ENCODE results near the gene GSTM5.
"Not testable (repeated sequence)": the region's sequence is repeated elsewhere in the genome, so short reads cannot be mapped to it uniquely, and the experiment has no call there.

Gene GSTM5

DNA sequence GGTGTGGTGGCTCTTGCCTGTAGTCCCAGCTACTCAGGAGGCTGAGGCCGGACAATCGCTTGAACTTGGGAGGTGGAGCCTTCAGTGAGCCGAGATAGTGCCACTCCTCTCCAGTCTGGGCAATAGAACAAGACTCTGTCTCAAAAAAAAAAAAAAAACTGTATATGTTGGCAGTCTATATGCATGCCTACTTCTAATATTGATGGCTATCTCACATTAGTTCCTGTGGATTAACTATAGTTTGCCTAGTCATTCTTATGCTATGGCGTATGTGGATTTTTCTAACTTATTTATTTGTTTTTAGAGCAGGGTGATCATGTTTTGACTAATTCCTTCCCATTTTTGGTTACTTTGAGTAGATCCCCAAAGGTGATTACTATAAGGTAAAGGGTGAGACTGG, 15.0 kb upstream of the GSTM5 start:
- Histone ChIP-seq H3K27ac (no peak overlapping the region), H3K4me3 (no peak overlapping the region), H3K36me3 (peaks cover 36% of the 10 kb centered on the region), H3K9ac (no peak overlapping the region), H3K27me3 (no peaks in the 10 kb centered on the region), H4K20me1 (no peaks in the 10 kb centered on the region), H3K9me3 (no peaks in the 10 kb centered on the region), H3K4me2 (no peak overlapping the region), H3K4me1 (no peaks in the 10 kb centered on the region)
- no peak for TF ChIP-seq Cebpa-rat (IDR thresholded peaks at IDR 0.05)

DNA sequence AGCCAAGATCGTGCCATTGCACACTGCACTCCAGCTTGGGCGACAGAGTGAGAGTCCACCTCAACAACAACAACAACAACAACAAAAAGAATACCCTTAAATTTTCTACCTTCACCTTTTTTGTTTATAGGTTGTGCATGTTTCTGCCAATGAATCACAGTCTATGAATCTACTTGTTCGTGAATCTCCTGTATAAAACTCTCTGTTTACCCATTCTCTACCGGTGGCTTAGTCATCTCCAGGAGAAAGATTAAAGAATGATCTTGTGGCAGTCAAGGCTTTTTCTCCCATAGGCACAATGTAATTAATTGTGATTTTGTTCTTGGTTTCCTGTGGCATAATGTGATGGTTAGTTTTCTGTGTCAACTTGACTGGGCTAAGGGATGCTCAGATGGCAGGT, 14.2 kb upstream of the GSTM5 start:
- H3K4me1 ChIP-seq, H3K9me3 ChIP-seq, H3K27me3 ChIP-seq, H3K9ac ChIP-seq, H3K27ac ChIP-seq, H3K4me2 ChIP-seq, H3K4me3 ChIP-seq, H4K20me1 ChIP-seq: not testable (repeated sequence)
- peaks cover 28% of the 10 kb centered on the region for H3K36me3 ChIP-seq

DNA sequence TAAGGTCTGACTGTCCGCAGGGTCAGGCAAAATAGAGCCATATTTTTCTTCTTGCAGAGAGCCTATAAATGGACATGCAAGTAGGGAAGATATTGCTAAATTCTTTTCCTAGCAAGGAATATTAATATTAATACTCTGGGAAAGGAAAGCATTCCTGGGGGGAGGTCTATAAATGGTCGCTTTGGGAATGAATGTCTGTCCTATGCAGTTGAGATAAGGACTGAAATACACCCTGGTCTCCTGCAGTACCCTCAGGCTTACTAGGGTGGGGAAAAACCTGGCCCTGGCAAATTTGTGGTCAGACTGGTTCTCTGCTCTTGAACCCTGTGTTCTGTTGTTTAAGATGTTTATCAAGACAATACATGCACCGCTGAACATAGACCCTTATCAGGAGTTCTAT, 9.1 kb upstream of the GSTM5 start:
- not testable (repeated sequence) for H3K36me3 ChIP-seq, H3K4me2 ChIP-seq, H3K27ac ChIP-seq, H4K20me1 ChIP-seq, H3K9ac ChIP-seq, H3K4me3 ChIP-seq, H3K27me3 ChIP-seq, H3K4me1 ChIP-seq
- H3K9me3 ChIP-seq, result peaks cover 28% of the 10 kb centered on the region

DNA sequence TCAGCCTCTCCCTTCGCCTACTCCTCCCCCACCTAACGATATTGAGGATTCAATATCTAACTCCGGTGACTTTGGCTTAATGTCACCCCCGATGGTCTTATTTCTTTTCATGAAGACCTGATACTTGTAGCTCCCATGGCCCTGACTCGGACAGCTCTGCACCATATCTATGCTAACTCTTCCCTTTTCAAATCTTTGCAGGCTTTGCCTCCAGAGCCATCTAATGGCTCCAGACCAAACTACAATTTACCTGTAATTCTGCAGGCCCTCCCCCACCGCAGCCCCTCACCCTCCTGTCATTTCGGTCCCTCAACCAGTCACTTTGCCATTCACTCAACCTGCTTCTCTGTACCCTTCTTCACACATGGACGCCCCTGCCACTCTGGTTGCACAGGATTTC, 7.9 kb upstream of the GSTM5 start:
- TF ChIP-seq Cebpa-rat (IDR thresholded peaks at IDR 0.05), result no peak
- Histone ChIP-seq H3K36me3 (no peaks in the 10 kb centered on the region; the same call in 1 of the 2 replicates), H3K27ac (no peak overlapping the region), H3K4me1 (no peaks in the 10 kb centered on the region), H4K20me1 (no peaks in the 10 kb centered on the region), H3K9me3 (peaks cover 41% of the 10 kb centered on the region), H3K4me2 (no peak overlapping the region), H3K27me3 (no peaks in the 10 kb centered on the region), H3K9ac (no peak overlapping the region), H3K4me3 (no peak overlapping the region)

DNA sequence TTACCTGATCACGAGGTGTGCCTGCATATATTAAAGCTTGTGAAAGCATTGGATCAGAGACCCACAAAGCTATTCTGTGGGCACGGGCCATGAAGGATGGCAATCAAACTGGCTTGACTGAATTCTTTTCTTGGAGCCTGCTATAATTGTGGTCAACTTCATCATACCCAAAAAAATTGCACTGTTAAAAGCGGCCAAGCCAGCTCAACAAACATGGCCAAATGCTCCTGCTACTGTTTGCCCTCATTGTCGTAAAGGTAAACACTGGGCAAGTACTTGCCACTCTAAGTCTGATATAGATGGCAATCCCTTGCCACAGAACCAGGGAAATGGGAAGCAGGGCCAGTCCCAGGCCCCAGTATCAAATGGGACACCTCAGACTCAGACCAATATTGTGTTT, 6.6 kb upstream of the GSTM5 start:
- Histone ChIP-seq H3K36me3 (no peaks in the 10 kb centered on the region; the same call in 1 of the 2 replicates), H3K27me3 (no peaks in the 10 kb centered on the region), H3K4me2 (no peak overlapping the region), H3K4me1 (no peaks in the 10 kb centered on the region), H3K9me3 (peaks cover 52% of the 10 kb centered on the region), H4K20me1 (no peaks in the 10 kb centered on the region), H3K4me3 (no peak overlapping the region), H3K27ac (no peak overlapping the region), H3K9ac (no peak overlapping the region)
- no peak for TF ChIP-seq Cebpa-rat (IDR thresholded peaks at IDR 0.05)

DNA sequence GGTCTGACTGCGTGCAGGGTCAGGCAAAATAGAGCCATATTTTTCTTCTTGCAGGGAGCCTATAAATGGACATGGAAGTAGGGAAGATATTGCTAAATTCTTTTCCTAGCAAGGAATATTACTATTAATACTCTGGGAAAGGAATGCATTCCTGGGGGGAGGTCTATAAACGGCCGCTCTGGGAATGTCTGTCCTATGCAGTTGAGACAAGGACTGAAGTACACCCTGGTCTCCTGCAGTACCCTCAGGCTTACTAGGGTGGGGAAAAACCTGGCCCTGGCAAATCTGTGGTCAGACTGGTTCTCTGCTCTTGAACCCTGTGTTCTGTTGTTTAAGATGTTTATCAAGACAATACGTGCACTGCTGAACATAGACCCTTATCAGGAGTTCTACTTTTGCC, 3.1 kb upstream of the GSTM5 start:
- H3K9ac ChIP-seq, H3K36me3 ChIP-seq, H3K27ac ChIP-seq, H3K4me3 ChIP-seq, H4K20me1 ChIP-seq, H3K4me1 ChIP-seq, H3K4me2 ChIP-seq: not testable (repeated sequence)
- H3K9me3 ChIP-seq, result peaks cover 52% of the 10 kb centered on the region
- peaks cover 11% of the 10 kb centered on the region for H3K27me3 ChIP-seq

DNA sequence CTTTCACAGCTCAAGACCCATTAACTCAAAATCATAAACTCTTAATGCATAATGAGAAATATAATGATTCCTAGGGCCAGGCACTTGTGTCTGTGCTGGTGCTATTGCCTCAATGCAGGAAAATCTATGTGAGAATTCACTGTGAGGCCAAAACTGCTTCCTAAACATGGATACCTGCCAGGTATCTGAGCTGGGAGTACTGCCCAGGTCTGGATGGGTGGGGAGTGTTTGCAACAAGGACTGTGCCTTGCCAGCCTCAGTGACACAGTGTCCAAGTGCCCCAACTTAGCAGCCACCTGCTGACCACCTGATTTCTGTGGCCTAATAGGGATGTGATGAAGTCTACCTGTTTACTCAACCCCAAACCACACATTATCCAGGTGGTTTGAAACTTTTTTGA, 2.2 kb upstream of the GSTM5 start:
- H3K36me3 ChIP-seq, H4K20me1 ChIP-seq, H3K27ac ChIP-seq, H3K9ac ChIP-seq, H3K4me2 ChIP-seq, H3K4me3 ChIP-seq, H3K4me1 ChIP-seq: not testable (repeated sequence)
- Histone ChIP-seq H3K9me3 (peaks cover 46% of the 10 kb centered on the region), H3K27me3 (peaks cover 11% of the 10 kb centered on the region)

DNA sequence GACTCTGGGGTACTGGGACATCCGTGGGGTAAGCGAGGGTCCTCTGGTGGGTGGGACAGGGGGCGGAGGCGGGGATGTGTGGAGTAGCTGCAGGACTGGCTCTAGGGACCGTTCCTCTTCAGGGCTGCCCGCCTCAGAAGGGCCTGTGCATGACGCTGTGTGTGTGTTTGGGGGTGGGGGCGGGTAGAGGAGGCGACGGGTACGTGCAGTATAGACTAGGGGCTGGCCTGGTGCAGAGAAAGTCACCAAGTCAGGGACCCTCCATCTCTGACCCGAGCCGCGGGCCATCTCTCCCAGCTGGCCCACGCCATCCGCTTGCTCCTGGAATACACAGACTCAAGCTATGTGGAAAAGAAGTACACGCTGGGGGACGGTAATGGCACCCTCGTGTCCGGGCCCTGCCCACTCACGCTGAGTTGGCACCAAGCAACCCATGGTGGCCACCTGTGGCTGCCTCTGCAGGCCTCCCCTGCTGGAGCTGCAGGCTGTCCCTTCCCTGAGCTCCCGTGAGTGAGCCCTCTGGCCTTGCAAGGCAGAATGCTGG, 342 bp downstream of the GSTM5 start:
- H4K20me1 ChIP-seq, result no peaks in the 10 kb centered on the region
- TF ChIP-seq Cebpa-rat (IDR thresholded peaks at IDR 0.05), result no peak
- no peak overlapping the region for H3K27ac ChIP-seq
- peaks cover 41% of the 10 kb centered on the region for H3K9me3 ChIP-seq
- H3K9ac ChIP-seq, result no peak overlapping the region
- no peaks in the 10 kb centered on the region for H3K4me1 ChIP-seq
- peaks cover 11% of the 10 kb centered on the region for H3K27me3 ChIP-seq
- H3K4me3 ChIP-seq, result no peak overlapping the region
- H3K36me3 ChIP-seq, result no peaks in the 10 kb centered on the region; the same call in 1 of the 2 replicates
- H3K4me2 ChIP-seq, result peak overlapping the region; percentile 22; the same call in 1 of the 2 replicates

DNA sequence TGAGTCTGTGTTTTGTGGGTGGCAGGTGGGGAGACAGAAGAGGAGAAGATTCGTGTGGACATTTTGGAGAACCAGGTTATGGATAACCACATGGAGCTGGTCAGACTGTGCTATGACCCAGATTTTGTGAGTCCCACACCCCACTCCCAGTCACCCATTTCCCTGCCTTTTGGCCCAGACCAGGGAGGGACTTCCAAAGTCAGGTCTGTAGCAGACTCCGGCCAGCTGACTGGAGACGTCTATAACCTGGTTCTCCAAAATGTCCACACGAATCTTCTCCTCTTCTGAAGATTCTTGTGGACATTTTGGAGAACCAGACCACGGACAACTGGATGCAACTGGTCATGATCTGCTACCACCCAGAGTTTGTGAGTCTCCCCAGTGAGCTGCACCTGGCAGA, 1.6 kb downstream of the GSTM5 start:
- H3K4me1 ChIP-seq, result no peaks in the 10 kb centered on the region
- no peaks in the 10 kb centered on the region for H3K36me3 ChIP-seq
- H3K4me3 ChIP-seq, result no peak overlapping the region
- TF ChIP-seq Cebpa-rat (IDR thresholded peaks at IDR 0.05), result no peak
- no peak overlapping the region for H3K4me2 ChIP-seq
- peaks cover 11% of the 10 kb centered on the region for H3K27me3 ChIP-seq
- no peak overlapping the region for H3K27ac ChIP-seq
- no peaks in the 10 kb centered on the region for H4K20me1 ChIP-seq
- H3K9ac ChIP-seq, result no peak overlapping the region
- H3K9me3 ChIP-seq, result peaks cover 29% of the 10 kb centered on the region

DNA sequence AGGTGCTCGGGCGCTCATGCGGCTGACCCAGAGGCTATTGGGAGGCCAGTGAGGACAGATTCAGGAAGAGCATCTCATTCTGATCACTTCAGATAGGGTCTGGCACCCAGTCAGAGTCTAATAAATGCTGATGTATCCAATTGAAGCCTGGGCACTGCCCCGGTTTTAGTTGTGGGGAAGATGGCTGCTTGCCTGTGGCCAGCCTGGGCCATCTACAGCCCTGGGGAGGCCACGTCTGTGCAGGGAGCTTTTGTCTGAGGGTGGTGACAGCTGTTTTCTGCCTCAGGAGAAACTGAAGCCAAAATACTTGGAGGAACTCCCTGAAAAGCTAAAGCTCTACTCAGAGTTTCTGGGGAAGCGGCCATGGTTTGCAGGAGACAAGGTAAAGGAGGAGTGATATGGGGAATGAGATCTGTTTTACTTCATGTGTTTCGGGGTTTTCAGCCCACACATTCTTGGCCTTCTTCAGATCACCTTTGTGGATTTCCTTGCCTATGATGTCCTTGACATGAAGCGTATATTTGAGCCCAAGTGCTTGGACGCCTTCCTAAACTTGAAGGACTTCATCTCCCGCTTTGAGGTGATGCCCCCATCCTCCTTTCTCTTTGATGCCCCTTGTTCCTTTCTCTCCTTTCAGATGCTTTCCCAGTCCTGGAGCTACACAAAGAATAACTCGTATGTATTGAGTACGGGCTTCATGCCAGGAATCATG, 2.8 kb downstream of the GSTM5 start:
- peaks cover 11% of the 10 kb centered on the region for H3K27me3 ChIP-seq
- no peak overlapping the region for H3K9ac ChIP-seq
- peaks cover 18% of the 10 kb centered on the region for H3K9me3 ChIP-seq
- H3K27ac ChIP-seq, result no peak overlapping the region
- H3K4me2 ChIP-seq, result no peak overlapping the region
- H3K4me3 ChIP-seq, result no peak overlapping the region
- TF ChIP-seq Cebpa-rat (IDR thresholded peaks at IDR 0.05), result no peak
- no peaks in the 10 kb centered on the region for H4K20me1 ChIP-seq
- no peaks in the 10 kb centered on the region for H3K36me3 ChIP-seq
- no peaks in the 10 kb centered on the region for H3K4me1 ChIP-seq

DNA sequence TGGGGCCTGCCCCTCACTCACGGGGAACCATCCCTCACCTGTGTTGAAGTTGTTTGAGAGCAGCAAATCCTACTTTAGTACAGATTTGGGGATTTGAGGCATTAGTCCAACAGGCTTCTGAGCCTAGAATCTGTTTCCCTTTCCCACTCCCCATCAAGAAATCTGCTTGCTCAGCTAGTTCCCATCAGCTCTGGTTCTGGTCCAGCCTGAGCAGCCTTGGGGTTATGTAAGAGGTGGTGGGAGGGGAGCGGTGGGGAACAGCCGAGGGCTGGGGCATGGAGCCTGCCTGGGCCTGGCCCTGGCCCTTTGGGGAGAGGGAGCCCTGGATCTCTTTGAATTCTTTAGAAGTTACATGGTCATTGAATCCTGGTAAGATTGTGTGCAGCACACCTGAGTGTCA, 4.1 kb downstream of the GSTM5 start:
- no peak overlapping the region for H3K27ac ChIP-seq
- no peaks in the 10 kb centered on the region for H3K4me1 ChIP-seq
- H3K4me2 ChIP-seq, result no peak overlapping the region
- no peak overlapping the region for H3K4me3 ChIP-seq
- no peaks in the 10 kb centered on the region for H3K36me3 ChIP-seq
- H3K27me3 ChIP-seq, result peaks cover 11% of the 10 kb centered on the region
- H3K9me3 ChIP-seq, result peaks cover 10% of the 10 kb centered on the region; the same call in 1 of the 2 replicates
- no peaks in the 10 kb centered on the region for H4K20me1 ChIP-seq
- TF ChIP-seq Cebpa-rat (IDR thresholded peaks at IDR 0.05), result no peak
- H3K9ac ChIP-seq, result no peak overlapping the region

Data from BLaER1 (cell line).